Activated T-helper 1 cell treated with anti-CD3 and anti-CD28 coated beads, Interleukin-2, amount 50 U/mL, for 16 hours (primary cell): Measurements from ENCODE around the gene CAPZA1.

Experiments
- DNase-seq, 2 donors: peaks; one replicate each; pipeline ENCODE4 v3.0.0-alpha.2; 2020; ENCODE audit warnings: low read depth in 1 of 2, low spot score in 1 of 2

The CAPZA1 gene

GRCh38 chr1:112675728-112676381 lies 56.2 kb downstream of the CAPZA1 start:
- DNase-seq, result no peak

GRCh38 chr1:112676543-112676942 lies 56.9 kb downstream of the CAPZA1 start:
- no peak for DNase-seq

GRCh38 chr1:112677501-112677900 lies 57.9 kb downstream of the CAPZA1 start:
- no peak for DNase-seq

- DNase-seq, result no peak
These were observed 59.0 kb downstream of the CAPZA1 start for GRCh38 chr1:112678605-112679004.

- no peak for DNase-seq
These were observed 66.3 kb downstream of the CAPZA1 start for GRCh38 chr1:112685913-112686312.

GRCh38 chr1:112686417-112686816 lies 66.8 kb downstream of the CAPZA1 start:
- DNase-seq, result no peak

- no peak for DNase-seq
These were observed 67.2 kb downstream of the CAPZA1 start for GRCh38 chr1:112686835-112687234.

- DNase-seq, result no peak
These were observed 67.7 kb downstream of the CAPZA1 start for GRCh38 chr1:112687361-112687760.

- no peak for DNase-seq
These were observed 68.3 kb downstream of the CAPZA1 start for GRCh38 chr1:112687785-112688496.

GRCh38 chr1:112688781-112689193 lies 69.2 kb downstream of the CAPZA1 start:
- no peak for DNase-seq

- no peak for DNase-seq
These were observed 69.7 kb downstream of the CAPZA1 start for GRCh38 chr1:112689196-112689841.

GRCh38 chr1:112689842-112690237 lies 70.2 kb downstream of the CAPZA1 start:
- DNase-seq, result no peak

GRCh38 chr1:112692681-112693080 lies 73.0 kb downstream of the CAPZA1 start:
- DNase-seq, result no peak

GRCh38 chr1:112693821-112694220 lies 74.2 kb downstream of the CAPZA1 start:
- no peak for DNase-seq

GRCh38 chr1:112694363-112694929 lies 74.8 kb downstream of the CAPZA1 start:
- DNase-seq, result no peak

- DNase-seq, result no peak
These were observed 75.6 kb downstream of the CAPZA1 start for GRCh38 chr1:112695276-112695675.

GRCh38 chr1:112696578-112697314 lies 77.1 kb downstream of the CAPZA1 start:
- DNase-seq, result no peak

GRCh38 chr1:112697781-112698201 lies 78.2 kb downstream of the CAPZA1 start:
- DNase-seq, result no peak

- DNase-seq, result no peak
These were observed 79.0 kb downstream of the CAPZA1 start for GRCh38 chr1:112698366-112699310.
